ENCODE measurements around the gene EMILIN1. TPM values are rescaled to one million over a fixed set of nuclear protein-coding genes. Genes with fewer than 3 reads are reported as not detected.

Gene EMILIN1
- total RNA-seq, 4 donors from 2014 or later, result 6.8 to 18.2 (median 11.3) TPM

DNA sequence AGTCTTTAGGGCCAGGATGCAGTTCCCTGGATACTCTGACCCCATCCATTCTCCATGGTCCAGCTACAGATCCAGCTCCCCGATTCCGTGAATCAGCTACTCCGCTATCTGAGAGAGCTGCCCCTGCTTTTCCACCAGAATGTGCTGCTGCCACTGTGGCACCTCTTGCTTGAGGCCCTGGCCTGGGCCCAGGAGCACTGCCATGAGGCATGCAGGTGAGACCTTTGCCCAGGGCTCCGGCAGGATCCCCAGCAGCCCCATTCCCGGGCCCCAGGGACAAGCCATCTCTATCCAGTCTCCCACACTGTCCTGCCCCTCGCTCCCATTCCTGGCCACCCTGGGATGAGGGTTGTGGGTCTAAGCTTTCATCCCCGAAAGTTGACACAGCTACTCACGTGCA lies 38.1 kb upstream of the EMILIN1 start:
- H3K4me1 ChIP-seq, result peaks cover 10 to 12% of the 10 kb centered on the region in 2 donors
- DNase-seq (no peak), ATAC-seq (no peak)
- no peak overlapping the region for H3K27ac ChIP-seq
- in situ Hi-C loops (cut with MboI; ENCODE audit: low sequenced_read_pairs in 4 of 4), result no loop called here
- intact Hi-C loops (cut with DNase I; ENCODE audit: low total_unique reads), result no loop called here
- H3K36me3 ChIP-seq, result peaks cover 0 to 62% of the 10 kb centered on the region in 2 donors
- no peaks in the 10 kb centered on the region for H3K27me3 ChIP-seq
- H3K4me3 ChIP-seq, result no peak overlapping the region
- TF ChIP-seq POLR2A (IDR thresholded peaks at IDR 0.05), result no peak
- TF ChIP-seq, protein P1, sequence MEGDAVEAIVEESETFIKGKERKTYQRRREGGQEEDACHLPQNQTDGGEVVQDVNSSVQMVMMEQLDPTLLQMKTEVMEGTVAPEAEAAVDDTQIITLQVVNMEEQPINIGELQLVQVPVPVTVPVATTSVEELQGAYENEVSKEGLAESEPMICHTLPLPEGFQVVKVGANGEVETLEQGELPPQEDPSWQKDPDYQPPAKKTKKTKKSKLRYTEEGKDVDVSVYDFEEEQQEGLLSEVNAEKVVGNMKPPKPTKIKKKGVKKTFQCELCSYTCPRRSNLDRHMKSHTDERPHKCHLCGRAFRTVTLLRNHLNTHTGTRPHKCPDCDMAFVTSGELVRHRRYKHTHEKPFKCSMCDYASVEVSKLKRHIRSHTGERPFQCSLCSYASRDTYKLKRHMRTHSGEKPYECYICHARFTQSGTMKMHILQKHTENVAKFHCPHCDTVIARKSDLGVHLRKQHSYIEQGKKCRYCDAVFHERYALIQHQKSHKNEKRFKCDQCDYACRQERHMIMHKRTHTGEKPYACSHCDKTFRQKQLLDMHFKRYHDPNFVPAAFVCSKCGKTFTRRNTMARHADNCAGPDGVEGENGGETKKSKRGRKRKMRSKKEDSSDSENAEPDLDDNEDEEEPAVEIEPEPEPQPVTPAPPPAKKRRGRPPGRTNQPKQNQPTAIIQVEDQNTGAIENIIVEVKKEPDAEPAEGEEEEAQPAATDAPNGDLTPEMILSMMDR (IDR thresholded peaks at IDR 0.05 in 4 of 5, conservative IDR thresholded peaks at IDR 0.05 in 1 of 5), result no peak
- no peaks in the 10 kb centered on the region for H3K9me3 ChIP-seq

DNA sequence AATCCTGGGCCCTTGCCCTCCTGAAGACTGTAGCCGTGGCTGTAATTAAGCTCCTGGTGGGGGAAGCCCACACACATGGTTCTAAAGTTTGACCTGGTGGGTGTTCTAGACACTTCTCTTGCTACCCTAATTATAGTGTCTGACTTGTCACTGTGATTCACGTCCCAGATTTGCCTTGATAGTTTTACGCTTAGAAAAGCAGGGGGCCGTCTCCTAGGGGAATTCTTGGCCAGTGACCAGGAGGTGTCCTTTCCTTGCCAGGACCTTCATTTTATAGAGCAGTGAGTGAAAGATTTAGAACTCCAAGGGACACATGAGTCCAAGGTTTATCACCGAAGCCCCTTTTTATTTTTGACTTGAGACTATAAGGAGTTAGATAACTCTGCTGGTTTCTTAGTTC lies 36.7 kb upstream of the EMILIN1 start:
- H3K4me1 ChIP-seq, result peaks cover 10 to 12% of the 10 kb centered on the region in 2 donors
- intact Hi-C loops (cut with DNase I; ENCODE audit: low total_unique reads) (no loop called here), in situ Hi-C loops (cut with MboI; ENCODE audit: low sequenced_read_pairs in 4 of 4) (no loop called here)
- TF ChIP-seq, protein P1 (IDR thresholded peaks at IDR 0.05 in 4 of 5, conservative IDR thresholded peaks at IDR 0.05 in 1 of 5), result no peak
- no peak for TF ChIP-seq POLR2A (IDR thresholded peaks at IDR 0.05)
- H3K27me3 ChIP-seq, result no peaks in the 10 kb centered on the region
- peak overlapping the region; percentile 34 to 74 (median 52) for H3K27ac ChIP-seq
- no peak for DNase-seq
- no peak overlapping the region for H3K4me3 ChIP-seq
- no peaks in the 10 kb centered on the region for H3K9me3 ChIP-seq
- ATAC-seq, result peak; percentile 59 to 67
- peaks cover 0 to 47% of the 10 kb centered on the region in 2 donors for H3K36me3 ChIP-seq

- intact Hi-C loops (cut with DNase I; ENCODE audit: low total_unique reads), result no loop called here
- DNase-seq, result no peak
- no peaks in the 10 kb centered on the region for H3K27me3 ChIP-seq
- H3K9me3 ChIP-seq, result no peaks in the 10 kb centered on the region
- TF ChIP-seq, protein P1 (IDR thresholded peaks at IDR 0.05 in 4 of 5, conservative IDR thresholded peaks at IDR 0.05 in 1 of 5), result no peak
- no peak for TF ChIP-seq POLR2A (IDR thresholded peaks at IDR 0.05)
- H3K36me3 ChIP-seq, result peaks cover 0 to 43% of the 10 kb centered on the region in 2 donors
- H3K27ac ChIP-seq, result peak overlapping the region; percentile 34 to 74 (median 52)
- no peak for ATAC-seq
- in situ Hi-C loops (cut with MboI; ENCODE audit: low sequenced_read_pairs in 4 of 4), result no loop called here
- peaks cover 10 to 12% of the 10 kb centered on the region in 2 donors for H3K4me1 ChIP-seq
- no peak overlapping the region for H3K4me3 ChIP-seq
Measured at GRCh38 chr2:27042159-27042661, 36.2 kb upstream of the EMILIN1 start.

DNA sequence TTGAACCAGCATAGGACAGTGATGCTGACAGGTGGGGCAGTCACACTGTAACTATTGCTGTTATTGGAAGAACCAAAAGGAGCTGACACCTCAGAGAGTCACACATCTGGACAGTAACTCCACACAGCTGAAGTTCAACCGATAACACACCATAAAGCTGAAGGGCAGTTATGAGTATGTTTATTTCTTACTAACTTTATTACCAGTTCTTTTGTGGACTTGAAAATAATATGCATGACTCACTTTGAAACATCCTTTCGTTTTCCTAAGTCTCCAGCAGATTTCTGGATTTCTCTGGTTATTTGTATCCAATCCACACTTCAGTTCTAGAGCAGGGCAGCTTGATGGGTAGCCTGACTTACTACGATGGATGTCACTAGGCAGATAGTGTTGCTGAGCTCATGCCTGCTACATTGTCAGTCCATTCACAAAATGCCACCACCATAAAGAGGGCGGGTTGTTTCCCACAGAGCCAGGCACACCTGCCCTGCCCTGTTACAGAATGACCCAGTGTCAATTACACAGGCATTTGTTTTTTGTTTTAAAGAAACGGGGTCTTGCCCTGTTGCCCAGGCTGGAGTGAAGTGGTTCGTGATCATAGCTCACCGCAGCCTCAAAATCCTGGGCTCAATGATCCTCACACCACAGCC lies 35.3 kb upstream of the EMILIN1 start:
- in situ Hi-C loops (cut with MboI; ENCODE audit: low sequenced_read_pairs in 4 of 4), result no loop called here
- TF ChIP-seq, protein P1 (IDR thresholded peaks at IDR 0.05 in 4 of 5, conservative IDR thresholded peaks at IDR 0.05 in 1 of 5), result no peak
- no peak for TF ChIP-seq POLR2A (IDR thresholded peaks at IDR 0.05)
- intact Hi-C loops (cut with DNase I; ENCODE audit: low total_unique reads), result no loop called here
- Histone ChIP-seq H3K36me3 (peaks cover 0 to 34% of the 10 kb centered on the region in 2 donors), H3K4me1 (peaks cover 10 to 12% of the 10 kb centered on the region in 2 donors), H3K27me3 (no peaks in the 10 kb centered on the region), H3K27ac (no peak overlapping the region), H3K9me3 (no peaks in the 10 kb centered on the region), H3K4me3 (no peak overlapping the region)
- no peak for ATAC-seq
- no peak for DNase-seq

Measured in gastrocnemius medialis (tissue), 4 donors.